Transverse colon (tissue), 4 donors: ENCODE measurements around the gene KIAA0408. TPM values are rescaled to one million over a fixed set of nuclear protein-coding genes. Genes with fewer than 3 reads are reported as not detected.

Experiments used
- DNase-seq: peaks from one replicate; pipeline ENCODE4 v3.0.0-alpha.2; 2019
- H3K27ac ChIP-seq, 4 donors: fragments of 200-600 bp; sonication (generic); 2 replicates each; pipeline ENCODE4 v1.5.1; 2016 to 2018; ENCODE audit warnings: inconsistent platforms in 4 of 4
- H3K27me3 ChIP-seq: fragments of 200-600 bp; sonication (generic); 2 replicates; pipeline ENCODE4 v1.5.1; 2017; ENCODE audit warnings: inconsistent platforms
- H3K36me3 ChIP-seq, 4 donors: fragments of 200-600 bp; sonication (generic); 2 replicates each; pipeline ENCODE4 v1.5.1; 2017 to 2019; ENCODE audit warnings: inconsistent platforms in 4 of 4
- H3K4me1 ChIP-seq, 4 donors: fragments of 200-600 bp; sonication (generic); 2 replicates each; pipeline ENCODE4 v1.5.1; 2017 to 2020; ENCODE audit warnings: inconsistent platforms in 4 of 4
- H3K4me3 ChIP-seq, 4 donors: fragments of 200-600 bp; sonication (generic); 1 replicate in 1 of 4; 2 replicates in 3 of 4; pipeline versions ENCODE4 v1.5.1 to v1.6.1; 2017 to 2019; ENCODE audit warnings: inconsistent platforms in 4 of 4
- H3K9me3 ChIP-seq, 2 donors: fragments of 200-600 bp; sonication (generic); 2 replicates each; pipeline ENCODE4 v1.5.1; 2017 to 2019; ENCODE audit warnings: inconsistent platforms in 2 of 2
- CTCF ChIP-seq, 5 experiments: fragments of 200-600 bp in 3 of 5; fragments of 450-650 bp in 2 of 5; sonication (generic) in 3 of 5; IDR thresholded peaks; 1 replicate in 2 of 5; 2 replicates in 3 of 5; pipeline ENCODE4 v1.5.1; 2016 to 2017; ENCODE audit warnings: antibody characterized with exemption in 5 of 5, inconsistent platforms in 3 of 5, mild to moderate bottlenecking in 2 of 5, moderate library complexity in 1 of 5
- EP300 ChIP-seq: sonication (generic); formaldehyde crosslinking; IDR thresholded peaks from one replicate; pipeline ENCODE4 v1.6.1; 2017; ENCODE audit warnings: antibody characterized with exemption, low read depth
- POLR2A ChIP-seq: fragments of 450-650 bp; IDR thresholded peaks from one replicate; pipeline ENCODE4 v1.6.1; 2016; ENCODE audit warnings: antibody characterized with exemption, mild to moderate bottlenecking, moderate library complexity
- POLR2AphosphoS5 ChIP-seq, 3 donors: sonication (generic); formaldehyde crosslinking; IDR thresholded peaks; one replicate each; pipeline ENCODE4 v1.6.1; 2016; ENCODE audit warnings: antibody characterized with exemption in 3 of 3
- WGBS, 2 donors: methylation state at CpG; one replicate each; pipeline ENCODE4 v1.1.5; 2018; ENCODE audit warnings: low coverage in 1 of 2; 5-methylcytosine and 5-hydroxymethylcytosine counted together
- in situ Hi-C, 4 donors: fragments of 200-750 bp; cut with MboI; loops; one replicate each; pipeline versions ENCODE4 v1.15.0 to v1.15.1; 2017; ENCODE audit warnings: low sequenced_read_pairs in 3 of 4, low pct_ligation_motif_present in 1 of 4, low pct_unique_long_range_greater_than_20kb in 1 of 4
- intact Hi-C: fragments of 100-400 bp; cut with DNase I; formaldehyde crosslinking; loops from one replicate; pipeline ENCODE4 v1.15.1; 2023; ENCODE audit warnings: low total_unique reads
- total RNA-seq, 4 donors: library from RNA; depleted of rRNA; stranded (reverse); fragments of >200 nt; gene quantifications; one replicate each; pipeline ENCODE4 v1.1.0, GENCODE V29; 2016

KIAA0408 gene
- total RNA-seq, 4 donors from 2014 or later: 4.9 to 8.9 (median 7.3) TPM

DNA sequence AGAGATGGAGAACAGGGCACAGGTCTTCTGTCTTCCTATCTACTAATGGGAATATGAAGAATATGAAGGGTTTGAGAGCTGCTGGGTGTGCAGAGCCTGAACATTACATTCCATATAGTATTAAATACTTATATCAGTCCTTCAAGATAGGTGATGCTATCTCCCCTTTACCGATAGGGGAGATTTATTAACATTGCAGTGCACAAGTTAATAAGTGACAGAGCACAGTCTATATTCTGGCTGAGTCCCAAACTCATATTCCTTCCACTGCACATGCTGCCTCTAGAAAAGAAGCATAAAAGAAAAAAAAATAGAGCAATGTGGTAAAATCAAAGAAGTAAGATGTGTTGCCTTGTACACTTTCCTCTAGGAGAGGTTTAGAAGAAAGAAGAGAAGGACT, 18.5 kb upstream of the KIAA0408 start:
- in situ Hi-C loops: no loop called here

DNA sequence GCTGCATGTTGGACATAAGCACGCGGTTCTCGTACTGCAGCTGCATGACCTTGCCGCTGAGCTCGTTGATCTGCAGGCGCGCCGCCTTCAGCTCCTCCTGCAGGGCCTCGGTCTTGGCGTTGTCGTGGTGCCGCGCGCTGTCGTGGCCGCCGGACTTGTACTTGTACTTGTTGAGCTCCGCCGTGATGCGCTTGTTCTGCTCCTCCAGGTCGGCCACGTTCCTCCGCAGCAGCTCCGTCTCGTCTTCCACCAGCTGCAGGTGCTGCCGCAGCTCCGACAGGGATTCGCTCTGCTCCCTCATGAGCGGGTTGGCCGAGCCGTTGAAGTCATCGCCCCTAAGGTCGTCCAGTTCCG, 16.6 kb upstream of the KIAA0408 start:
- H3K27me3 ChIP-seq: no peaks in the 10 kb centered on the region
- intact Hi-C loops: no loop called here
- WGBS, 2 donors: 89 to 93% methylated on average over 10 to 34 of the region's 34 CpGs

More for the DNA sequence above, 18.5 kb upstream of the KIAA0408 start:
- H3K27ac ChIP-seq: no peak overlapping the region
- H3K4me1 ChIP-seq: no peaks in the 10 kb centered on the region
- H3K36me3 ChIP-seq: no peaks in the 10 kb centered on the region
- H3K27me3 ChIP-seq: no peaks in the 10 kb centered on the region
- H3K4me3 ChIP-seq: no peak overlapping the region
- 43 to 78% methylated on average over 1 of the region's 1 CpG for WGBS, 2 donors
- intact Hi-C loops: no loop called here
- H3K9me3 ChIP-seq: no peaks in the 10 kb centered on the region
- TF ChIP-seq POLR2AphosphoS5 (IDR thresholded peaks at IDR 0.05): no peak
- TF ChIP-seq POLR2A: no peak
- TF ChIP-seq EP300: no peak
- no peak for TF ChIP-seq CTCF (IDR thresholded peaks at IDR 0.05)
- DNase-seq: no peak

DNA sequence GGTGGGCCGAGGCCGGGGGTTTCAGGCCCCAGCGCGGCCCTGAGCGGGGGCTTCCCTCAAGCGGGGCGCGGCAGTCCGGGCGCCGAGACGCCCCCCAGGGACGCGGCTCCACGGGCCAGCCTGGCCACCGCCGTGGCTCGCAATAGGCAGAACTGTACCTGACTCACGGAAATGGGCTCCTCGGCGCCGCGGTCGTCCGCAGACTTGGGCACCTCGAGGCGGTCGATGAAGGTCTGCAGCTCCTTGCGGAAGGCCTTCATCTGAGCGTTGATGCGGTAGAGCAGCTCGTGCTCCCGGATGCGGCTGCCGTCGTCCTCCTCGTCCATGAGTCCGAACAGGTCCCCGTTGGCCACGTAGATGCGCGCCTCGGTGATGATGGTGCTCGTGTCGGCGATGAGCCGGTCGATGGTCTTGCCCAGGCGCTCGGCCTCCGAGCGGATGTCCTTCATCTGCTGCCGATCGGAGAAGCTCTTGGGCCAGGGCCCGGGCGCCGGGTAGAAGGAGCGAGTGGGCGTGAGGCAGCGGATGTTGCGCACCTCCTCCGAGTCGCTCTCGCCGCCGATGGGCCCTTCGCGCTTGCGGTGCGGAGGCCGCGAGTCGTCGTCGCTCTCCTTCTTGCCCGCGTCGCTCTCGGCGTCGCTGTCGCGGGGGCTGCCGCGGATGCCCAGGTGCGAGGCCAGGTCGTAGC, 16.1 kb upstream of the KIAA0408 start:
- intact Hi-C loops: no loop called here
- H3K36me3 ChIP-seq: no peaks in the 10 kb centered on the region
- DNase-seq: no peak
- no peaks in the 10 kb centered on the region for H3K4me1 ChIP-seq
- no peaks in the 10 kb centered on the region for H3K9me3 ChIP-seq
- in situ Hi-C loops: no loop called here
- H3K27me3 ChIP-seq: no peaks in the 10 kb centered on the region
- H3K27ac ChIP-seq: no peak overlapping the region
- WGBS, 2 donors: 95 to 100% methylated on average over 1 to 87 of the region's 87 CpGs
- TF ChIP-seq POLR2A: no peak
- no peak for TF ChIP-seq EP300
- no peak for TF ChIP-seq POLR2AphosphoS5 (IDR thresholded peaks at IDR 0.05)
- no peak for TF ChIP-seq CTCF (IDR thresholded peaks at IDR 0.05)
- no peak overlapping the region for H3K4me3 ChIP-seq

More for the DNA sequence above, 16.6 kb upstream of the KIAA0408 start:
- TF ChIP-seq POLR2AphosphoS5 (IDR thresholded peaks at IDR 0.05) (no peak), POLR2A (no peak), CTCF (IDR thresholded peaks at IDR 0.05) (no peak), EP300 (no peak)
- Histone ChIP-seq H3K36me3 (no peaks in the 10 kb centered on the region), H3K27ac (no peak overlapping the region), H3K4me3 (no peak overlapping the region), H3K9me3 (no peaks in the 10 kb centered on the region), H3K4me1 (no peaks in the 10 kb centered on the region)
- in situ Hi-C loops: no loop called here
- DNase-seq: no peak

GRCh38 chr6:127471379-127472255, 12.4 kb upstream of the KIAA0408 start:
- TF ChIP-seq CTCF (IDR thresholded peaks at IDR 0.05) (no peak), EP300 (no peak), POLR2AphosphoS5 (IDR thresholded peaks at IDR 0.05) (no peak), POLR2A (no peak)
- DNase-seq: no peak
- in situ Hi-C loops: no loop called here

More at GRCh38 chr6:127471379-127472255, 12.4 kb upstream of the KIAA0408 start:
- H3K27ac ChIP-seq: no peak overlapping the region
- no peaks in the 10 kb centered on the region for H3K4me1 ChIP-seq
- no peak overlapping the region for H3K4me3 ChIP-seq
- H3K9me3 ChIP-seq: no peaks in the 10 kb centered on the region
- H3K36me3 ChIP-seq: no peaks in the 10 kb centered on the region
- 63 to 77% methylated on average over 5 of the region's 5 CpGs for WGBS, 2 donors
- intact Hi-C loops: no loop called here
- H3K27me3 ChIP-seq: no peaks in the 10 kb centered on the region
